OCI-LY1 (cell line): ENCODE results near the gene CORO2B.

ENCODE experiments used
- EZH2 ChIP-seq: fragments of 200-600 bp; sonication (generic), shearing (Covaris generic); IDR thresholded peaks from 2 replicates; pipeline ENCODE4 v1.8.0; 2017; ENCODE audit warnings: borderline replicate concordance, mixed run types, mild to moderate bottlenecking, antibody characterized with exemption, low read length, moderate library complexity, mixed read lengths
- TF ChIP-seq, protein P1 (sequence below): fragments of 200-600 bp; sonication (generic), shearing (Covaris generic); IDR thresholded peaks from 2 replicates; pipeline ENCODE4 v1.5.1; 2017; ENCODE audit warnings: mild to moderate bottlenecking, antibody characterized with exemption, low read length, moderate library complexity, mixed read lengths

- TF ChIP-seq, protein P1, sequence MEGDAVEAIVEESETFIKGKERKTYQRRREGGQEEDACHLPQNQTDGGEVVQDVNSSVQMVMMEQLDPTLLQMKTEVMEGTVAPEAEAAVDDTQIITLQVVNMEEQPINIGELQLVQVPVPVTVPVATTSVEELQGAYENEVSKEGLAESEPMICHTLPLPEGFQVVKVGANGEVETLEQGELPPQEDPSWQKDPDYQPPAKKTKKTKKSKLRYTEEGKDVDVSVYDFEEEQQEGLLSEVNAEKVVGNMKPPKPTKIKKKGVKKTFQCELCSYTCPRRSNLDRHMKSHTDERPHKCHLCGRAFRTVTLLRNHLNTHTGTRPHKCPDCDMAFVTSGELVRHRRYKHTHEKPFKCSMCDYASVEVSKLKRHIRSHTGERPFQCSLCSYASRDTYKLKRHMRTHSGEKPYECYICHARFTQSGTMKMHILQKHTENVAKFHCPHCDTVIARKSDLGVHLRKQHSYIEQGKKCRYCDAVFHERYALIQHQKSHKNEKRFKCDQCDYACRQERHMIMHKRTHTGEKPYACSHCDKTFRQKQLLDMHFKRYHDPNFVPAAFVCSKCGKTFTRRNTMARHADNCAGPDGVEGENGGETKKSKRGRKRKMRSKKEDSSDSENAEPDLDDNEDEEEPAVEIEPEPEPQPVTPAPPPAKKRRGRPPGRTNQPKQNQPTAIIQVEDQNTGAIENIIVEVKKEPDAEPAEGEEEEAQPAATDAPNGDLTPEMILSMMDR, result no peak
- no peak for TF ChIP-seq EZH2
These were observed 176.9 kb downstream of the CORO2B start for GRCh38 chr15:68755731-68756130.
